Ureter (tissue), 1 donor: ENCODE results near the gene TJAP1. TPM values are rescaled to one million over a fixed set of nuclear protein-coding genes. Genes with fewer than 3 reads are reported as not detected.
A peak's percentile ranks its signal among the peaks of the same experiment; 100 is the strongest.

Experiments
- DNase-seq: peaks from one replicate; pipeline ENCODE4 v3.0.0-alpha.2; 2020; ENCODE audit warnings: low spot score
- total RNA-seq: library from RNA; stranded (reverse); gene quantifications from one replicate; pipeline ENCODE4 v1.2.4, GENCODE V29; 2023
- donor health status: DM: yes; HTN: yes; CAD: no.

Gene TJAP1
- 36.5 TPM for total RNA-seq

GRCh38 chr6:43477235-43478007 is at the start of gene TJAP1:
Gene TJAP1 (plus strand): TSS chr6:43477570. CDS start chr6:43499002, 21,432 bp downstream.
- peak; percentile 96 for DNase-seq

GRCh38 chr6:43428112-43428570 is 49.2 kb upstream of the TJAP1 start:
- DNase-seq, result no peak

GRCh38 chr6:43428874-43429273 is 48.5 kb upstream of the TJAP1 start:
- no peak for DNase-seq

- DNase-seq, result no peak
Measured at GRCh38 chr6:43432009-43432945, 45.1 kb upstream of the TJAP1 start.

- no peak for DNase-seq
Measured at GRCh38 chr6:43433148-43433547, 44.2 kb upstream of the TJAP1 start.

- DNase-seq, result no peak
Measured at GRCh38 chr6:43434001-43434840, 43.1 kb upstream of the TJAP1 start.

- DNase-seq, result no peak
Measured at GRCh38 chr6:43434943-43435342, 42.4 kb upstream of the TJAP1 start.

GRCh38 chr6:43435682-43436437 is 41.5 kb upstream of the TJAP1 start:
- DNase-seq, result no peak

- peak; percentile 87 for DNase-seq
Measured at GRCh38 chr6:43436577-43437282, 40.6 kb upstream of the TJAP1 start.

- no peak for DNase-seq
Measured at GRCh38 chr6:43437700-43438099, 39.7 kb upstream of the TJAP1 start.

GRCh38 chr6:43442935-43443334 is 34.4 kb upstream of the TJAP1 start:
- no peak for DNase-seq

- DNase-seq, result no peak
Measured at GRCh38 chr6:43444036-43444435, 33.3 kb upstream of the TJAP1 start.

GRCh38 chr6:43444582-43444981 is 32.8 kb upstream of the TJAP1 start:
- no peak for DNase-seq

- DNase-seq, result no peak
Measured at GRCh38 chr6:43445576-43445975, 31.8 kb upstream of the TJAP1 start.

- no peak for DNase-seq
Measured at GRCh38 chr6:43447604-43448003, 29.8 kb upstream of the TJAP1 start.

- DNase-seq, result no peak
Measured at GRCh38 chr6:43448916-43449315, 28.5 kb upstream of the TJAP1 start.

GRCh38 chr6:43450699-43451131 is 26.7 kb upstream of the TJAP1 start:
- DNase-seq, result no peak

- DNase-seq, result no peak
Measured at GRCh38 chr6:43451348-43451747, 26.0 kb upstream of the TJAP1 start.

- DNase-seq, result no peak
Measured at GRCh38 chr6:43451939-43452338, 25.4 kb upstream of the TJAP1 start.

GRCh38 chr6:43452896-43453295 is 24.5 kb upstream of the TJAP1 start:
- DNase-seq, result no peak
